ENCODE results near the gene TMEM106C.

Gene TMEM106C

GRCh38 chr12:47977046-47977771 lies 13.8 kb downstream of the TMEM106C start:
- TF ChIP-seq CTCF (conservative IDR thresholded peaks at IDR 0.05), result no peak
- no peak overlapping the region for H3K27ac ChIP-seq

- H3K27ac ChIP-seq, result no peak overlapping the region
- TF ChIP-seq CTCF (conservative IDR thresholded peaks at IDR 0.05), result no peak
Measured at GRCh38 chr12:47977772-47978597, 14.6 kb downstream of the TMEM106C start.

GRCh38 chr12:47978598-47978873 lies 15.1 kb downstream of the TMEM106C start:
- H3K27ac ChIP-seq, result no peak overlapping the region
- no peak for TF ChIP-seq CTCF (conservative IDR thresholded peaks at IDR 0.05)

GRCh38 chr12:47979166-47979565 lies 15.8 kb downstream of the TMEM106C start:
- TF ChIP-seq CTCF (conservative IDR thresholded peaks at IDR 0.05), result no peak
- H3K27ac ChIP-seq, result no peak overlapping the region

GRCh38 chr12:47979686-47980085 lies 16.3 kb downstream of the TMEM106C start:
- no peak overlapping the region for H3K27ac ChIP-seq
- no peak for TF ChIP-seq CTCF (conservative IDR thresholded peaks at IDR 0.05)

- no peak overlapping the region for H3K27ac ChIP-seq
- TF ChIP-seq CTCF (conservative IDR thresholded peaks at IDR 0.05), result no peak
Measured at GRCh38 chr12:47980197-47980596, 16.8 kb downstream of the TMEM106C start.

- no peak for TF ChIP-seq CTCF (conservative IDR thresholded peaks at IDR 0.05)
- H3K27ac ChIP-seq, result no peak overlapping the region
Measured at GRCh38 chr12:47980779-47981495, 17.5 kb downstream of the TMEM106C start.

Data from VCaP (cell line).